DOHH2 (cell line): ENCODE results near the gene CFAP100.

Source experiments
- H3F3A ChIP-seq: fragments of 200-600 bp; sonication (generic), shearing (Covaris generic); 2 replicates; pipeline ENCODE4 v1.6.0; 2016; ENCODE audit warnings: antibody characterized with exemption, mild to moderate bottlenecking; ENCODE audit not compliant: control insufficient read depth, insufficient read depth
- H3K27ac ChIP-seq: fragments of 200-600 bp; sonication (generic); 2 replicates; pipeline ENCODE4 v1.5.1; 2014; ENCODE audit warnings: low read depth, mild to moderate bottlenecking, low read length, moderate library complexity
- H3K27me3 ChIP-seq: fragments of 200-600 bp; sonication (generic); 2 replicates; pipeline ENCODE4 v1.6.1; 2014; ENCODE audit warnings: mild to moderate bottlenecking, low read length, mixed read lengths; ENCODE audit not compliant: control insufficient read depth
- H3K36me3 ChIP-seq: fragments of 200-600 bp; sonication (generic); 2 replicates; pipeline ENCODE4 v1.6.1; 2014; ENCODE audit warnings: mild to moderate bottlenecking, low read length, moderate library complexity, mixed read lengths; ENCODE audit not compliant: control insufficient read depth
- H3K4me1 ChIP-seq: fragments of 200-600 bp; sonication (generic); 2 replicates; pipeline ENCODE4 v1.6.1; 2014; ENCODE audit warnings: mild to moderate bottlenecking, low read length, mixed read lengths; ENCODE audit not compliant: control insufficient read depth
- H3K4me2 ChIP-seq: fragments of 200-600 bp; sonication (generic); 2 replicates; pipeline ENCODE4 v1.6.0; 2014; ENCODE audit warnings: mild to moderate bottlenecking, low read length, moderate library complexity
- H3K4me3 ChIP-seq: fragments of 200-600 bp; sonication (generic); 2 replicates; pipeline ENCODE4 v1.5.1; 2014; ENCODE audit warnings: mild to moderate bottlenecking, low read length, mixed read lengths
- H3K79me2 ChIP-seq: fragments of 200-600 bp; sonication (generic); 2 replicates; pipeline ENCODE4 v1.6.1; 2014; ENCODE audit warnings: mild to moderate bottlenecking, low read length, mixed read lengths; ENCODE audit not compliant: control insufficient read depth
- H3K9me2 ChIP-seq: fragments of 200-600 bp; sonication (generic); replicated peaks from 2 replicates; pipeline ENCODE4 v1.6.1; 2014; ENCODE audit warnings: mild to moderate bottlenecking, low read length, mixed read lengths; ENCODE audit not compliant: control insufficient read depth
- H3K9me3 ChIP-seq: fragments of 200-600 bp; sonication (generic); 2 replicates; pipeline ENCODE4 v1.6.1; 2014; ENCODE audit warnings: antibody characterized with exemption, low read length, mixed read lengths; ENCODE audit not compliant: control insufficient read depth, insufficient read depth
- H4K20me1 ChIP-seq: fragments of 200-600 bp; sonication (generic); 2 replicates; pipeline ENCODE4 v1.6.0; 2014; ENCODE audit warnings: low read depth, mild to moderate bottlenecking, antibody characterized with exemption, low read length, moderate library complexity; ENCODE audit not compliant: control insufficient read depth, insufficient read depth
- EZH2phosphoT487 ChIP-seq: fragments of 200-600 bp; sonication (generic); IDR thresholded peaks from 2 replicates; pipeline ENCODE4 v1.6.1; 2017; ENCODE audit warnings: borderline replicate concordance, mild to moderate bottlenecking, antibody characterized with exemption, low read length, moderate library complexity, mixed read lengths
- TF ChIP-seq, protein P1 (sequence below): fragments of 200-600 bp; sonication (generic); IDR thresholded peaks from one replicate; pipeline ENCODE4 v1.5.1; 2014; ENCODE audit warnings: antibody characterized with exemption, mild to moderate bottlenecking, low read depth, low read length; ENCODE audit not compliant: poor library complexity, severe bottlenecking

The CFAP100 gene

GRCh38 chr3:126476166-126477060, 81.7 kb downstream of the CFAP100 start:
- Histone ChIP-seq H3K79me2 (peaks cover 38% of the 10 kb centered on the region), H3F3A (0 out of 2 replicates have a peak, but pooled peaks cover 2% of the 10 kb centered on the region), H3K9me2 (no peaks in the 10 kb centered on the region), H4K20me1 (peaks cover 20% of the 10 kb centered on the region), H3K36me3 (peaks cover 33% of the 10 kb centered on the region), H3K27ac (no peak overlapping the region), H3K4me1 (peaks cover 26% of the 10 kb centered on the region), H3K4me2 (peak overlapping the region; percentile 95), H3K4me3 (peak overlapping the region; percentile 84), H3K27me3 (no peaks in the 10 kb centered on the region), H3K9me3 (no peaks in the 10 kb centered on the region)
- no peak for TF ChIP-seq EZH2phosphoT487
- TF ChIP-seq, protein P1, sequence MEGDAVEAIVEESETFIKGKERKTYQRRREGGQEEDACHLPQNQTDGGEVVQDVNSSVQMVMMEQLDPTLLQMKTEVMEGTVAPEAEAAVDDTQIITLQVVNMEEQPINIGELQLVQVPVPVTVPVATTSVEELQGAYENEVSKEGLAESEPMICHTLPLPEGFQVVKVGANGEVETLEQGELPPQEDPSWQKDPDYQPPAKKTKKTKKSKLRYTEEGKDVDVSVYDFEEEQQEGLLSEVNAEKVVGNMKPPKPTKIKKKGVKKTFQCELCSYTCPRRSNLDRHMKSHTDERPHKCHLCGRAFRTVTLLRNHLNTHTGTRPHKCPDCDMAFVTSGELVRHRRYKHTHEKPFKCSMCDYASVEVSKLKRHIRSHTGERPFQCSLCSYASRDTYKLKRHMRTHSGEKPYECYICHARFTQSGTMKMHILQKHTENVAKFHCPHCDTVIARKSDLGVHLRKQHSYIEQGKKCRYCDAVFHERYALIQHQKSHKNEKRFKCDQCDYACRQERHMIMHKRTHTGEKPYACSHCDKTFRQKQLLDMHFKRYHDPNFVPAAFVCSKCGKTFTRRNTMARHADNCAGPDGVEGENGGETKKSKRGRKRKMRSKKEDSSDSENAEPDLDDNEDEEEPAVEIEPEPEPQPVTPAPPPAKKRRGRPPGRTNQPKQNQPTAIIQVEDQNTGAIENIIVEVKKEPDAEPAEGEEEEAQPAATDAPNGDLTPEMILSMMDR = no peak

DNA sequence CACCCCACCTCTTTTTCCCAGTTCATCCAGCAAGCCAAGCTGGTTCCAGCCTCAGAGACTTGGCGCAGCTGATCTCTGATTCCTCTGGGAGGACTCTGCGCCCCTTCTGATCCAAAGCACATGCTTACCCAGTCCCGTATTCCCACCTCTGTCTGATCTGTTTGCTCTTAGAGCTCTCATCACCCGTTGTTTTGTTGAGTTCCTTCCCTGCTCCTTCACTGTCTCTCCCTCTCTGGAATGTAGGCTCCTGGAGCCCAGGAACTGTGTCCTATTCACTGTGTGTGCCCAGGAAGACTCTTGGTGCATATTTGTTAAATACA, 82.3 kb downstream of the CFAP100 start:
- TF ChIP-seq EZH2phosphoT487 = no peak
- TF ChIP-seq, protein P1 = no peak
- Histone ChIP-seq H3K9me3 (no peaks in the 10 kb centered on the region), H3K9me2 (no peaks in the 10 kb centered on the region), H3K4me1 (peaks cover 24% of the 10 kb centered on the region), H3K36me3 (peaks cover 27% of the 10 kb centered on the region), H4K20me1 (peaks cover 17% of the 10 kb centered on the region), H3K4me3 (no peak overlapping the region), H3K79me2 (peaks cover 32% of the 10 kb centered on the region), H3K27ac (no peak overlapping the region), H3F3A (0 out of 2 replicates have a peak, but pooled peaks cover 2% of the 10 kb centered on the region), H3K27me3 (no peaks in the 10 kb centered on the region), H3K4me2 (no peak overlapping the region)

GRCh38 chr3:126478581-126479310, 84.0 kb downstream of the CFAP100 start:
- no peak overlapping the region for H3K27ac ChIP-seq
- TF ChIP-seq, protein P1 = no peak
- no peak for TF ChIP-seq EZH2phosphoT487
- H3K36me3 ChIP-seq = peaks cover 10% of the 10 kb centered on the region
- H3K79me2 ChIP-seq = peaks cover 14% of the 10 kb centered on the region
- H3K9me3 ChIP-seq = no peaks in the 10 kb centered on the region
- H3K27me3 ChIP-seq = no peaks in the 10 kb centered on the region
- H3K4me3 ChIP-seq = no peak overlapping the region
- peaks cover 7% of the 10 kb centered on the region for H3K4me1 ChIP-seq
- H3K9me2 ChIP-seq = no peaks in the 10 kb centered on the region
- H4K20me1 ChIP-seq = peaks cover under 1% of the 10 kb centered on the region
- no peak overlapping the region for H3K4me2 ChIP-seq
- 0 out of 2 replicates have a peak, but pooled peaks cover 2% of the 10 kb centered on the region for H3F3A ChIP-seq
